Peyer's patch (tissue), 4 donors: ENCODE measurements around the gene TMEM179B.

Source experiments
- CTCF ChIP-seq, 6 experiments: fragments of 450-650 bp in 4 of 6; fragments of 200-600 bp in 2 of 6; sonication (generic) in 1 of 6; IDR thresholded peaks; one replicate each; pipeline ENCODE4 v1.5.1; 2017 to 2019; ENCODE audit warnings: antibody characterized with exemption in 6 of 6, mild to moderate bottlenecking in 3 of 6, moderate library complexity in 1 of 6
- POLR2A ChIP-seq, 2 donors: fragments of 450-650 bp; IDR thresholded peaks; one replicate each; pipeline ENCODE4 v1.5.1; 2017; ENCODE audit warnings: antibody characterized with exemption in 2 of 2, mild to moderate bottlenecking in 2 of 2, moderate library complexity in 2 of 2

GRCh38 chr11:62805961-62806441 lies 18.8 kb downstream of the TMEM179B start:
- TF ChIP-seq CTCF (IDR thresholded peaks at IDR 0.05): no peak
- TF ChIP-seq POLR2A (IDR thresholded peaks at IDR 0.05): no peak
